ENCODE measurements around the gene NR2F1-AS1.
"Not testable (repeated sequence)": the region's sequence is repeated elsewhere in the genome, so short reads cannot be mapped to it uniquely, and the experiment has no call there.

NR2F1-AS1 gene

GRCh38 chr5:93517828-93518227 is 63.2 kb downstream of the NR2F1-AS1 start:
- DNase-seq (ENCODE audit: low spot score): no peak

DNA sequence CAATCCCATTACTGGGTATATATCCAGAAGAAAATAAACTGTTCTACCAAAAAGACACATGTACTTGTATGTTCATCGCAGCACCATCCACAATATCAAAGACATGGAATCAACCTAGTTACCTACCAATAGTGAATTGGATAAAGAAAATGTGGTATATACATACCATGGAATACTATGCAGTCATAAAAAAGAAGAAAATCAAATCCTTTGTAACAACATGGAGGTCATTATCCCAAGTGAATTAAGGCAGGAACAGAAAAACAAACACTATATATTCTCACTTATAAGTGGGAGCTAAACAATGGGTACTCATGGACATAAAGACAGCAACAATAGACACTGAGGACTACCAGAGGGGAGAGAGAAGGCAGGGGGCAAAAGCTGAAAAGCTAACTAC is 67.7 kb downstream of the NR2F1-AS1 start:
- no peak for DNase-seq (ENCODE audit: low spot score)

GRCh38 chr5:93512799-93513198 is 68.2 kb downstream of the NR2F1-AS1 start:
- no peak for DNase-seq (ENCODE audit: low spot score)

DNA sequence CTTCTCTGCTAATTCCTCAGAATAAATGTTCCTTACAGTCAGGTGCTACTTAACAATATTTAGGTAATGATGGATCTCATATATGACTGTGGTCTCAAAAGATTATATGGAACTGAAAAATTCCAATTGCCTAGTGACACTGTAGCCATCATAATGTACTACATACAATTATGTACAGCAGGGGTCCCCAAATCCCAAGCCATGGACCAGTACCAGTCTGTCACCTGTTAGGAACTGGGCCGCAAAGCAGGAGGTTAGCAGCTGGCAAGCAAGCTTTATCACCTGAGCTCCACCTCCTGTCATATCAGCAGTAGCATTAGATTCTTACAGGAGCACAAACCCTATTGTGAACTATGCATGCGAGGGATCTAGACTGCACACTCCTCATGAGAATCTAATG is 69.6 kb downstream of the NR2F1-AS1 start:
- no peak for DNase-seq (ENCODE audit: low spot score)

DNA sequence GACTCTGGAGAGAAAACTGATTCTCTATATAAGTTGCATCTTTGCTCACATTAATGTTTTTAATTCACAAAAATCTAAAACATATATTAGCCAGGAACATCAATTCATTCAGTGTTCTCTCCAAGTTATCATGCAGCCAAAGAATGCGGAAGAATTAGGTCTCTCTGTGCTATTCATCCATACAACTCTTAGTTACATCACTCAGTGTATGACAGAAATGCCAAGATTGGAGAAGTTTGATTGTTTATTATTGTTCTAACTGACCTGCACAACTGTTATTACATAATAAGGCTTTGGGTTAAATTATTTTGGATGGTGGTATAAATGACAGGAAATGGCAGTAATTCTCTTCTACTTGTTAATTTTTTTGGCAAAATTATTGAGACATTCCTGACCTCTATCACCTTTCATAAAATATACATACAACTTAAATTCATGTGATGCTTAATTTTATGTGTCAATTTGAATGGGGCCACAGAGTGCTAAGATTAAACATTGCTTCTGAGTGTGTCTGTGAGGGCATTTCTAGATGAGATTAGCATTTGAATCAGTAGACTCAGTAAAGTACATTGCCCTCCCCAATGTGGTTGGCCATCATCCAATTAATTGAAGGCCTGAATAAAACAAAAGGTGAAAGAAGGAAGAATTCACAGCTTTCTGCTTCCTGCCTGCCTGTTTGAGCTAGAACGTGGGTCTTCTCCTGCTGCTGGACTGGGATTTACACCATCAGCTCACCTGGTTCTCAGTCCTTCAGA is 70.2 kb downstream of the NR2F1-AS1 start:
- no peak for DNase-seq (ENCODE audit: low spot score)

DNA sequence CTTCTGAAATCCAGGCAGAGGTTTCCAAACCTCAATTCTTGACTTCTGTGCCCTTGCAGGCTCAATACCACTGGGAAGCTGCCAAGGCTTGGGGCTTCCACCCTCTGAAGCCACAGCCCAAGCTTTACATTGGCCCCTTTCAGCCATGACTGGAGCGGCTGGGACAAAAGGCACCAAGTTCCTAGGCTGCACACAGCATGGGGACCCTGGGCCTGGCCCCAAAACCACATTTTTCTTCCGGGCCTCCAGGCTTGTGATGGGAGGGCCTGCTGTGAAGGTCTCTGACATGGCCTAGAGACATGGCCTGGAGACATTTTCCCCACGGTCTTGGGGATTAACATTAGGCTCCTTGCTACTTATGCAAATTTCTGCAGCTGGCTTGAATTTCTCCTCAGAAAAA is 75.5 kb downstream of the NR2F1-AS1 start:
- DNase-seq (ENCODE audit: low spot score): not testable (repeated sequence)

GRCh38 chr5:93503598-93504067 is 77.4 kb downstream of the NR2F1-AS1 start:
- no peak for DNase-seq (ENCODE audit: low spot score)

GRCh38 chr5:93497096-93497495 is 83.9 kb downstream of the NR2F1-AS1 start:
- DNase-seq (ENCODE audit: low spot score): no peak

DNA sequence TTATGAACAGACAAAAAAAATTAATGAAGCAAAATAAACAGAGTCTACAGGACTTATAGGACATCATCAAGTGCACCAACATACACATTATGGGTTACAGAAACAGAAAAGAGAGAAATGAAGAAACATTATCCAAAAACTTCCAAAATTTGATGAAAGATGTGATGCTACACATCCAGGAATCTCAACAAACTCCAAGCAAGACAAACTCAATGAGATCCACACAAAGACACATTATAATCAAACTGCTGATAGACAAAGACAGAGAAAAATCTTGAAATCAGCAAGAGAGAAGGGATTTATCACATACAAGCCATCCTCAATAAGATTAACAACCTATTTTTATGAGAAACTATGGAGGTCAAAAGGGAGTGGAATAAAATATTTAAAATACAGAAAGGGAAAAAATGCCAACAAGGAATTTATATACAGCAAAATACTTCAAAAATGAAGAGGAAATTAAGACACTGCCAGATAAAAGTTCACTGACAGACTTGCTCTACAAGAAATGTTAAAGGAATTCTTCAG is 101.0 kb downstream of the NR2F1-AS1 start:
- no peak for DNase-seq (ENCODE audit: low spot score)

- no peak for DNase-seq (ENCODE audit: low spot score)
These were observed 103.2 kb downstream of the NR2F1-AS1 start for GRCh38 chr5:93477816-93478215.

GRCh38 chr5:93476251-93476742 is 104.7 kb downstream of the NR2F1-AS1 start:
- DNase-seq (ENCODE audit: low spot score): no peak

DNA sequence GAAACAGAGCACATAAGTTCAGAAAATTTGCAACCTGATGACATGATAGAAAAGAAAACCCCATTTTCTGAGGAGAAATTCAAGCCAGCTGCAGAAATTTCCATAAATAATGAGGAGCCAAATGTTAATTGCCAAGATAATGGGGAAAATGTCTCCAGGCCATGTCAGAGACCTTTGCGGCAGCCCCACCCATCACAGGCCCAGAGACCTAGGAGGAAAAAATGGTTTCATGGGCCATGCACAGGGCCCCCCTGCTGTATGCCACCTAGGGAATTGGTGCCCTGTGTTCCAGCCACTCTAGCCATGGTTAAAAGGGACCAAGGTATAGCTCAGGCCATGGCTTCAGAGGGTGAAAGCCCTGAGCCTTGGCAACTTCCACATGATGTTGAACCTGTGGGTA is 118.1 kb downstream of the NR2F1-AS1 start:
- no peak for DNase-seq (ENCODE audit: low spot score)

- no peak for DNase-seq (ENCODE audit: low spot score)
These were observed 119.3 kb downstream of the NR2F1-AS1 start for GRCh38 chr5:93461756-93462155.

DNA sequence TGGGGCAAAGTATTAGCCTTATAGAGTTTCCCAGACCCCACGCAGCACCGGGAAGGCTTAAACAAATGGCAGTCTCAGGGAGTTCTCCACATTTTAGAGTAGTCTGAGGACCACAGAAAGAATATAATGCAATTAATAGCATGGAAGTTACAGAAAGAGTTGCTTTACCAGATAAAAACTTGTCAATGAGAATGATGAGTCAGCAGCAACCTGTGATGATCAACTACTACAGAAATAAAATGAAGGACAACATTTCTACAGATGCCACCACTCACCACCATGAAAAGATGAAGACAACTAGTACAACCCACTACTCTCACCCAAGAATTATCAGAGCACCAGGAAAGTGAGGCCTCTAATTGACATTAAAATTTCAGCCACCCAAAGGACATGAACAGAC is 120.7 kb downstream of the NR2F1-AS1 start:
- no peak for DNase-seq (ENCODE audit: low spot score)

DNA sequence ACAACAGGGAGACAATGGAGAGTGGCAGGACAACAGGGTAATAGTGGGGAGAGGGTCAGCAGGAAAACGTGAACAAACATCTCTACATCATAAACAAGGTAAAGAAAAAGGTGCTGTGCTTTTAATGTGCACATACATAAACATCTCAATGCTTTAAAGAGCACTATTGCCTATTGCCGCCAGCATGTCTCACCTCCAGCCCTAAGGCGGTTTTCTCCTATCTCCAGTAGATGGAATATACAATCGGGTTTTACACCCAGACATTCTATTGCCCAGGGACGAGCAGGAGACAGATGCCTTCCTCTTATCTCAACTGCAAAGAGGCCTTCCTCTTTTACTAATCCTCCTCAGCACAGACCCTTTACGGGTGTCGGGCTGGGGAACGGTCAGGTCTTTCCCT is 124.2 kb downstream of the NR2F1-AS1 start:
- not testable (repeated sequence) for DNase-seq (ENCODE audit: low spot score)

DNA sequence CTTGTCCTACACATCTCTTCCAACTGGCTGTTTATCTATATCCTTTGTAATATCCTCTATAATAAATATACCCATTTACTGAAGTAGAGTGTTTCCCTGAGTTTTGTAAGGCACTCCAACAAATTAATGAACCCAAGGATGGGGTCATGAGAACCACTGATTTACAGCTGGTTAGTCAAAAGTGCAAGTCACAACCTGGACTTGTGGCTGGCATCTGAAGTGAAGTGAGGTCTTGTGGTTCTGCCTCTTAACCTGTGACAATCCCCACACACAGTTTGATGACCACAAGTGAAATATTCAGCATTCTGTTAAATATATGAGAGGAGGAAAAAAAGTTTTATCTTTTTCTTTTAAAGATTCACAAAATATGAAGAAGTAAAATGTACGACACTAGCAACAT is 126.1 kb downstream of the NR2F1-AS1 start:
- DNase-seq (ENCODE audit: low spot score): no peak

DNA sequence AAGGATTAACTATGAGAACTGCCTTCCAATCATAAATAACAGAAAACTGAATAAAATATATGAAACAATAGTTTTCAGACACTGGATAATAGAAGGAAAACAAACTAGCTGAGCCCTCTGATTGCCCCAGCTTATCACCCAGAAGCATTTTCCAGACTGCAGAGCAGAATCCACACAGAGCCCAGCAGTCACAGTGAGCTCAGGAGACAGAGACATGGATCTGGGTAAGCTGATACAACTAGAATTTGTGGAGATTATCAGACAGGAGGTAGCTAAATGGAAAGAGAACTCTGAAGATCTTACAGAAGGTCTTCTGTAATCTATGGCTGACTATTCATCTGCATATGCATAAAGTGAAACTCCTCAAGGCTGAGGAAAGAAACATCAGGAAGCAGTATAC is 128.8 kb downstream of the NR2F1-AS1 start:
- DNase-seq (ENCODE audit: low spot score): no peak

DNA sequence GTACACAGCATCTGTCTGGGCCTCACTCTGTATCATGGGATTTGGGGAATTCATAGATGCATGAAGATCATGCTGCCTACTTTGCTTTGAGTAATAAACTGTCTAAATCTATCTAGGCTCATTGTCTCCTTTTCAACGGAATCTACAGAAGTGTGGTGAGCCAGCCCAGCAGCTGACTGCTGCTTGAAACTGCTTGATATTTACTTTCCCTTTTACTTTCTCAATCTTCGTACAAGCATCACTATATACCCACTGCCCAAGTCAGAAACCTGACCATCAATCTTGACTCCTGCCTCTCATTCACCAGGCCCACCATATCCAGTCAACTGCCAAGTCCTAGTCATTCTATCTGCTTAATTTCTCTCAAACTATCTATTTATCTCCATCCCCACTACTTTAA is 142.9 kb downstream of the NR2F1-AS1 start:
- DNase-seq (ENCODE audit: low spot score): no peak

DNA sequence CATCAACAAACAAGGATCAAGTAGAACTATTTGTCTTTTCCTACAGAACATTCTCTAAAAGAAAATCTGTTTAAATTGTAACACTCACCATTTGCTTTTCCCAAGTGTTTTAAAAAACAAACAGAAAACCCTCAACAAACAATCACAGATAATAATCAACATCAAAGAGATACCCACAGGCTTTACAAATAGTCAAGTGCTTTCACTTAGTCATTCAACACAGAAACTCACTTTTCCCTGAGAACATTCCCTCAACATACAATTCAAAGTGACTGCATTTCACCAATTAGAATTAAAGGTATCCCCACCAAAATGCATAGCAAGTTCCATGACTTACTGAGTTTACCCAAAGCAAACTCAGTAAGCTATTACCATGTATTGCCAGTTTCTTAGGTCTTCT is 144.9 kb downstream of the NR2F1-AS1 start:
- no peak for DNase-seq (ENCODE audit: low spot score)

DNA sequence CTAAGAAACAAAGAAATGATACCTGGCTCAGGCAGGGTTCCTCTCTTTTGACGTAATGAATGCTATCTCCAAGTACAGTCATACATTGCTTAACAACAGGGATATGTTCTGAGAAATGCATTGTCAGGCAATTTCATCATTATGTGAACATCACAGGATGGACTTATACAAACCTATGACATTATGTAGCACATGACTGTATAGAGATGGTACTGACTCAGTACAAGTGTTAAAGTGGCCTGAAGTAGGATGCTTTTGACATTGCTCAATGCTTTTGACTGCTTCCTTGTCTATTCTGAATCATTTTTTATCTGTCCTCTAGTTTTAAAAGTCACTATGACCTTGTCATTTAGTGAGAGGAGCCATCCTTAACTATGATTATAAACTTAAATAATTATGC is 147.6 kb downstream of the NR2F1-AS1 start:
- no peak for DNase-seq (ENCODE audit: low spot score)

DNA sequence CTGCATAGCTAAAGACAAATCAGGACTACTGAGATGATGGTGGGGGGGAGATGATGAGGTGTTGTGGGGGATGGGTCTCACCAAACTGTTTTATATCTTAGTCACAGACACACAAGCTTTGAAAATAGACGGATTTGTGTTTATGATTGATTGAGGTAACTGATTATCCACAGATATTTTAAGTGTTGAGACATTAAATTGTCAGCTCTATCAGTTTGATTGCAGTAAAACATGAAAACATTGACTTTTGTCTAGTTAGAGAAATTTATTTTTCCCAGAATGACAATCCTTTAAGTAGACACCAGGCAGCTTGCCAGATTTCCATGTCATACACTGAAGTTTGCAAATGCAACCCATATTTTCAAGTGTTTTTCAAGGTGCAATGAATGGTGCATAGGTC is 149.8 kb downstream of the NR2F1-AS1 start:
- DNase-seq (ENCODE audit: low spot score): no peak

DNA sequence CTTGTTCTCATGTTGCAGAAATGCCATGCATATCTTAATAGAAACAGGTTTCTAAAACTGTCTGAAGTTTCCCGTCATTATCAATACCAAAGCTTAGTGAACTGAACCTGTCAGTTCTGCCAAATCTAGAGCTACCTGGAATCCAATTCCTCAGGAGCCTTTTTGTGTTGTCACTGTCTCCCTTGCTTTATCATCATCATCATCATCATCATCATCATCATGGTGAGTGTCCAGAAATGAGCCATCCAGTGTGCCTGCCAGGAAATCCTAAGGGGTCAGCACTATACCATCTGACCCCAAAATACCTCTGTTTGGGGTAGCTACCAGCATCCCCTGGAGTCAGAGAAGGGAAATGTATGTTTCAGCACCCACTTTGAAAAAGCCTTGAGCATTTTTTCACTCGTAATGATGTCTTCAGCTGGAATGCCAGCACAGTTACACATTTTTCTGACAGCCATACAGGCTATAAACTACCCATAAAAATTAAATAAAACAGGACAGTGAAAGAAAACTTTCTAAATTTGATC is 150.3 kb downstream of the NR2F1-AS1 start:
- DNase-seq (ENCODE audit: low spot score): no peak

DNA sequence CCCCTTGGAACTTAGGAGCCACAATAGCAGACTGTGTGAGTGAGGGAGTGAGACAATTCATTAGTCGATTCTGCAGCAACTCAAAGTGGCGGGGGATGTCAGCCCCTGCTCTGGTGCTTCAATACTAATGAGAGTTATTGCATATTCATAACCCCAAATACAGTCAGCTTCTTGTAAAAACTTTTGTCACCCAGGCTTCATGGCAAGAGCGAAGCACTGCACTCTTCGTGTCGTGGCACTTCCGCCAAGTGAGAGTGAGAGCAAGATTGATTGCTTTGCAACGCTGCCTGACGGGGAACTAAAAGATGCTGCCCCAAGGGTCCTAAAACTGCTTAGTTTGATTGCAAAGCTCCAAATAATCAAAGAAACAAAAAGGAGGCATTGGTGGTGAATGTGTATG is 150.9 kb downstream of the NR2F1-AS1 start:
- no peak for DNase-seq (ENCODE audit: low spot score)

GRCh38 chr5:93428868-93429267 is 152.2 kb downstream of the NR2F1-AS1 start:
- DNase-seq (ENCODE audit: low spot score): no peak

All from putamen (tissue), 1 donor.